Stimulated activated CD8-positive, alpha-beta memory T cell treated with anti-CD3 and anti-CD28 coated beads, Interleukin-4, amount 100 ng/mL, for 48 hours (primary cell): ENCODE data around the gene DEXI.

Experiments
- DNase-seq: peaks from one replicate; pipeline ENCODE4 v3.0.0-alpha.2; 2020

Gene DEXI

DNA sequence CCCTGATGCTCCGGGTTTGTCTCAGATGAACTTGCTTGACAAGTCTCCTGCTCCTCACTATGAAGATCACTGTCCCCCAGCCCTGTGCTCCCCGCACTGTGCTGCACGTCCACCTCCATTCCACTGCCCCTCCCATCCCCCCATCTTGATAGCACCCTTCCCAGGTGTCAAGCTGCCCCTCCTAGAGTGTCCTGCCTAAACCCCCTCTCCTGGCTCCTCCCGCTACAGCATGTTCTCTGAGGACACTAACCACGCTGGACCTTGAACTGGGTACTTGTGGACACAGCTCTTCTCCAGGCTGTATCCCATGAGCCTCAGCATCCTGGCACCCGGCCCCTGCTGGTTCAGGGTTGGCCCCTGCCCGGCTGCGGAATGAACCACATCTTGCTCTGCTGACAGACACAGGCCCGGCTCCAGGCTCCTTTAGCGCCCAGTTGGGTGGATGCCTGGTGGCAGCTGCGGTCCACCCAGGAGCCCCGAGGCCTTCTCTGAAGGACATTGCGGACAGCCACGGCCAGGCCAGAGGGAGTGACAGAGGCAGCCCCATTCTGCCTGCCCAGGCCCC, 18.5 kb downstream of the DEXI start:
- no peak for DNase-seq

DNA sequence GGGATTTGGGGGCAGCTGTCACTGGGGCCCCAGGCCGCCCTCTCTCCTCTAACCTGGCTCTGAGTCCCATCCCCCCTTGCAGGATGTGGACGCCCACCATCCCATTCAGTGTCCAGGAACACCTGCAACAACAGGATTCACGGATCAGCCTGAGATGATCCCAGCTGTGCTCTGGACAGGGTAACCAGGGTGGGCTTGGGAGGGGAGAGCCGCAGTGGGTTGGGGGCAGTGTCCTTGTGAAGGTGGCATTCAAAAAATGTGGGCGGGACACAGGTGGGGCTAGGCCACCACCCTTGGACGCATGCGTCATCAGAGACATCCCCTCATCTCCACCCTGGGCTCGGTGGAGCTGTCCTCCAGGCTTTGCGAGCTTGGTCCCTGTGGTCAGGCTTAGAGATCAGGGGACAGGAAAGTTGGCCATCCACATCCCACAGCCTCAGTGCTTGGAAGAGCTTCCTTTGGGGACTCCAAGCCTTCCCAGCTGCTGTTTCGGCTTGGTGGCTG, 19.1 kb downstream of the DEXI start:
- DNase-seq, result no peak

- no peak for DNase-seq
Measured at GRCh38 chr16:10922328-10923145, 19.7 kb downstream of the DEXI start.

DNA sequence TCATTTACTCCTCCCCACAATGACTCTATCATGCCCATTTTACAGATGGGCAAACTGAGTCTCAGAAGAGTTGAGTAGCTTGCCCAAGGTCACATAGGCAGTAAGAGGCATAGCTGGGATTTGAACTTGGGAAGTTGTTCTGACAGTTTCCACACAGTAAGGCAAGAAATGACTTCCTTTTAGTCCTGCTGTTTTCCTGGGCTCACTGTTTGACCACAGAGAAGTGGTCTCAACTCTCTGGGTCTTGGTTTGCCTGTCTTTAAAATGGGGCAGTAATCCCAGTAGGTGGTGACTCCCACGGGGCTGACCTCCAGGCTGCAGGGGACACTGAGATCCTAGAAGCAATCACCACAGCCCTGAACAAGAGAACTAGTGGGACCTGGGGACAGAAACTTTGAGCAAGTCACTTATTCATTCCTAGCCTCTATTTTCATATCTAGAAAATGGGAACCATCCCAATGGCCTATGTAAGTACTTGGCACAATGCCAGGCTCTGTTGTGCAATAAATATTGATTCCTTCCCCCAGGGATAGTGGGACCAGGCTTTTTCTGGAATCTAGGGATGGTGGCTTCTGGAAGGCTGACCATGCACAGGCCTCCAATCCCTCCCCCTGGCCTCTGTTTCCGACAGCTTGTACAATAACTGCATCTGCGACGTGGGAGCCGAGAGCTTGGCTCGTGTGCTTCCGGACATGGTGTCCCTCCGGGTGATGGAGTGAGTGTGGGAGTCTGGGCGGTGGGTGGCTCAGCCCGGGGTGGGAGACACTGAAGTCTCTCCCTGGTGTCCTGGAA, 20.5 kb downstream of the DEXI start:
- no peak for DNase-seq

DNA sequence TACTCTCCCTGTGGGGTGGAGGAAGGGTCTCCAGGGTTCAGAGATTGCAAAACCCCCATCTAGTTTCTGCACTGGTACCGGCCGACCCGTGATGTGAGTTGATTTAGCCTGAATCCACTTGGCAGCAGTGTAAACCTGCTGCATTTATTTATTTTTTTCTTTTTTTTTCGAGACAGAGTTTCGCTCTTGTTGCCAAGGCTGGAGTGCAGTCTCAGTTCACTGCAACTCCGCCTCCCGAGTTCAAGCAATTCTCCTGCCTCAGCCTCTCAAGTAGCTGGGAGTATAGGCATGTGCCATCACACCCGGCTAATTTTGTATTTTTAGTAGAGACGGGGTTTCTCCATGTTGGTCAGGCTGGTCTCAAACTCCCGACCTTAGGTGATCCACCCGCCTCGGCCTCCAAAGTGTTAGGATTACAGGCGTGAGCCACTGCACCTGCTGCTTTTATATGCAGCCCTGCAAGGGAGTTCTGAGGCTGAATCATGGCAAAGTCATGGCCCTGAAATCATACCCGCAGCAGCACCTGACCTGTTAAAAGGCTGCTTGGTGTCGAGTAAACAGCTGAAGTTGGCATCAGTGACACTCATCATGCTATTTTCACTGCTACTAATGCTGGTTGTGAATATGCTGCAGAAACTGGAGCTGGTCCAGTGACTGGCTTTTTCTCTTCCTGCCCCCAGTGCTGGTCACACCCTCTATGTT, 21.4 kb downstream of the DEXI start:
- DNase-seq, result no peak

DNA sequence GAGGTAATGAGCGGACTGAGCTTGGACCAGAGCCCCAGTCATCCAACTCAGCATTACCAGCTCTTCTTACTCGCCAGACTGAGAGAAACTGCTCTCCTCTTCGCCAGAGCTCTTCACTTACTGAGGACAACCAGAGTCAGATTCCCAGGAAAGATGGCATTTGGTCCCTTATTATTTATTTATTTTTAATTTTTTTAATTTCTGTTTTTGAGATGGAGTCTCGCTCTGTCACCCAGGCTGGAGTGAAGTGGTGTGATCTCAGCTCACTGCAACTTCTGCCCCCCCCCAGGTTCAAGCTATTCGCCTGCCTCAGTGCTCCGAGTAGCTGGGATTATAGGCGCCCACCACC, 23.3 kb downstream of the DEXI start:
- DNase-seq, result no peak

GRCh38 chr16:10918294-10919002, 23.8 kb downstream of the DEXI start:
- peak; percentile 97 for DNase-seq

- DNase-seq, result no peak
Measured at GRCh38 chr16:10916534-10916933, 25.7 kb downstream of the DEXI start.

DNA sequence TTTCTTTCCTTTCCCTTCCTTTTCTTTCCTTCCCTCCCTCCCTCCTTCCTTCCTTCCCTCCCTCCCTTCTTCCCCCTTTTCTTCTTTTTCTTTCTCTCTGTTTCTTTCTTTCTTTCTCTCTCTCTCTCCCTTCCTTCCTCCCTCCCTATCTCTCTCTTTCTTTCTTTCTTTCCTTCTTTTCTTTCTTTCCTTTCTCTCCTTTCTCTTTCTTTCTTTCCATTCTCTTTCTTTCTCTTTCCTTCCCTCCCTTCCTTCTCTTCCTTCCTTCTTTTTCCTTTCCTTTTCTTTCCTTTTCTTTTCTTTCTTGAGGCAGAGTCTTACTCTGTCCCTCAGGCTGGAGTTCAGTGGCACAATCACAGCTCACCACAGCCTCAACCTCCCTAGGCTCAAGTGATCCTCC, 31.0 kb downstream of the DEXI start:
- DNase-seq, result no peak

DNA sequence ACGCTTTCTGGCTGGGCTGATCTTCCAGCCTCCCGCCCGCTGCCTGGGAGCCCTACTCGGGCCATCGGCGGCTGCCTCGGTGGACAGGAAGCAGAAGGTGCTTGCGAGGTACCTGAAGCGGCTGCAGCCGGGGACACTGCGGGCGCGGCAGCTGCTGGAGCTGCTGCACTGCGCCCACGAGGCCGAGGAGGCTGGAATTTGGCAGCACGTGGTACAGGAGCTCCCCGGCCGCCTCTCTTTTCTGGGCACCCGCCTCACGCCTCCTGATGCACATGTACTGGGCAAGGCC, 34.6 kb downstream of the DEXI start:
- DNase-seq, result no peak

DNA sequence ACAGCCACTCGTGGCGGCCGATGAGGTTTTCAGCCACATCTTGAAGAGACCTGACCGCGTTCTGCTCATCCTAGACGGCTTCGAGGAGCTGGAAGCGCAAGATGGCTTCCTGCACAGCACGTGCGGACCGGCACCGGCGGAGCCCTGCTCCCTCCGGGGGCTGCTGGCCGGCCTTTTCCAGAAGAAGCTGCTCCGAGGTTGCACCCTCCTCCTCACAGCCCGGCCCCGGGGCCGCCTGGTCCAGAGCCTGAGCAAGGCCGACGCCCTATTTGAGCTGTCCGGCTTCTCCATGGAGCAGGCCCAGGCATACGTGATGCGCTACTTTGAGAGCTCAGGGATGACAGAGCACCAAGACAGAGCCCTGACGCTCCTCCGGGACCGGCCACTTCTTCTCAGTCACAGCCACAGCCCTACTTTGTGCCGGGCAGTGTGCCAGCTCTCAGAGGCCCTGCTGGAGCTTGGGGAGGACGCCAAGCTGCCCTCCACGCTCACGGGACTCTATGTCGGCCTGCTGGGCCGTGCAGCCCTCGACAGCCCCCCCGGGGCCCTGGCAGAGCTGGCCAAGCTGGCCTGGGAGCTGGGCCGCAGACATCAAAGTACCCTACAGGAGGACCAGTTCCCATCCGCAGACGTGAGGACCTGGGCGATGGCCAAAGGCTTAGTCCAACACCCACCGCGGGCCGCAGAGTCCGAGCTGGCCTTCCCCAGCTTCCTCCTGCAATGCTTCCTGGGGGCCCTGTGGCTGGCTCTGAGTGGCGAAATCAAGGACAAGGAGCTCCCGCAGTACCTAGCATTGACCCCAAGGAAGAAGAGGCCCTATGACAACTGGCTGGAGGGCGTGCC, 35.1 kb downstream of the DEXI start:
- DNase-seq, result no peak

- DNase-seq, result no peak
Measured at GRCh38 chr16:10906482-10906881, 35.8 kb downstream of the DEXI start.

DNA sequence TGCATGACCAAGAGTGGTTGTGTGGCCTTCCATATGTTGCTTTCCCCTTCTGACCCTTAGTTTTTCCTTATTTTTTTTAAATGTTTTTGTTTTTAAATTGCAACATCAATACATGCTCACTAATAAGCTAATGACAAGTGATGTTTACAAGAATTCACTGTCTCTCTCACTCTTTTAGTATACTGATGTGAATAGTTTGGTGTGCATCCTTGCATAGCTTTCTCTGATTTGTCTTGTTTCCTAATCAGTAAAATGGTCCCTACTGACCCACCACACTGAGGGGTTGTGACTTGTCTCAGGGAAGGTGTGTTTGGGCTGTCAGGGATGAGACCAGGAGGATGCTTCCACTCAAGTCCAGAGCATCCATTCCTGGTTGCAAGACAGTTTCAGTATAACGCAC, 39.3 kb downstream of the DEXI start:
- DNase-seq, result no peak

GRCh38 chr16:10897134-10897533, 45.1 kb downstream of the DEXI start:
- DNase-seq, result no peak

GRCh38 chr16:10896723-10897122, 45.5 kb downstream of the DEXI start:
- DNase-seq, result no peak

- no peak for DNase-seq
Measured at GRCh38 chr16:10896165-10896564, 46.1 kb downstream of the DEXI start.

- peak; percentile 62 for DNase-seq
Measured at GRCh38 chr16:10895053-10895946, 47.0 kb downstream of the DEXI start.

DNA sequence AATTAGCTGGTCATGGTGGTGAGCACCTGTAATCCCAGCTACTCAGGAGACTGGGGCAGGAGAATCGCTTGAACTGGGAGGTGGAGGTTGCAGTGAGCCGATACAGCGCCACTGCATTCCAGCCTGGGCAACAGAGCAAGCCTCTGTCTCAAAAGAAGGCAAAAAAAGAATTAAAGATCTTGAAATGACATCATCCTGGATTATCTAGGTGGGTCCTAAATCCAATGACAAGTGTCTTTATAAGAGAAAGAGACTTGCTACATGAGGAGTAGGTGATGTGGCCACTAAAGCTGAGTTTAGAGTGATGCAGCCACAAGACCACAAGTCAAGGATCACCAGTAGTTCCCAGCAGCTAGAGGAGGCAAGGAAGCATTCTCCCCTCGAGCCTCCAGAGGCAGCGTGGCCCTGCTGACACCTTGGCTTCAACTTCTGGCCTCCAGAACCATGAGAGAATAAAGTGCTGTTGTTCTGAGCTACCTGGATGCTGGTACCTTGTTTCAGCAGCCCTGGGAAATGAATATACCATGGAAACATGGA, 49.4 kb downstream of the DEXI start:
- DNase-seq, result no peak

- no peak for DNase-seq
Measured at GRCh38 chr16:10889855-10890254, 52.4 kb downstream of the DEXI start.

- DNase-seq, result no peak
Measured at GRCh38 chr16:10888320-10888937, 53.8 kb downstream of the DEXI start.
